ENCODE measurements around the gene TREM1.

The TREM1 gene

GRCh38 chr6:41224800-41225199 lies 61.7 kb downstream of the TREM1 start:
- Mint-ChIP-seq H3K4me1 (peaks cover 18% of the 10 kb centered on the region), H3K4me3 (no peak overlapping the region), H3K27ac (no peak overlapping the region), H3K9me3 (no peaks in the 10 kb centered on the region), H3K36me3 (no peaks in the 10 kb centered on the region), H3K27me3 (no peaks in the 10 kb centered on the region)
